ENCODE measurements around the gene STK39.

The STK39 gene

GRCh38 chr2:168037778-168038177 is 209.6 kb downstream of the STK39 start:
- no peak for DNase-seq

- no peak for DNase-seq
Measured at GRCh38 chr2:168035458-168035857, 211.9 kb downstream of the STK39 start.

GRCh38 chr2:168034616-168035015 is 212.8 kb downstream of the STK39 start:
- DNase-seq: no peak

GRCh38 chr2:168033966-168034365 is 213.4 kb downstream of the STK39 start:
- no peak for DNase-seq

- DNase-seq: no peak
Measured at GRCh38 chr2:168032091-168032490, 215.3 kb downstream of the STK39 start.

- DNase-seq: no peak
Measured at GRCh38 chr2:168030862-168031624, 216.4 kb downstream of the STK39 start.

GRCh38 chr2:168029071-168029470 is 218.3 kb downstream of the STK39 start:
- no peak for DNase-seq

GRCh38 chr2:168028362-168028761 is 219.0 kb downstream of the STK39 start:
- no peak for DNase-seq

GRCh38 chr2:168025487-168026202 is 221.8 kb downstream of the STK39 start:
- no peak for DNase-seq

- no peak for DNase-seq
Measured at GRCh38 chr2:168024459-168024858, 222.9 kb downstream of the STK39 start.

- DNase-seq: no peak
Measured at GRCh38 chr2:168021800-168022587, 225.4 kb downstream of the STK39 start.

- DNase-seq: no peak
Measured at GRCh38 chr2:168015274-168015953, 232.0 kb downstream of the STK39 start.

GRCh38 chr2:168009900-168010299 is 237.5 kb downstream of the STK39 start:
- no peak for DNase-seq

GRCh38 chr2:168008646-168009195 is 238.7 kb downstream of the STK39 start:
- no peak for DNase-seq

- DNase-seq: no peak
Measured at GRCh38 chr2:168006498-168006897, 240.9 kb downstream of the STK39 start.

GRCh38 chr2:168005586-168005985 is 241.8 kb downstream of the STK39 start:
- DNase-seq: no peak

- DNase-seq: no peak
Measured at GRCh38 chr2:168003876-168004275, 243.5 kb downstream of the STK39 start.

GRCh38 chr2:168002021-168002553 is 245.3 kb downstream of the STK39 start:
- no peak for DNase-seq

GRCh38 chr2:167992278-167992677 is 255.1 kb downstream of the STK39 start:
- DNase-seq: no peak

- DNase-seq: no peak
Measured at GRCh38 chr2:167990062-167990461, 257.3 kb downstream of the STK39 start.

GRCh38 chr2:167988296-167988695 is 259.1 kb downstream of the STK39 start:
- DNase-seq: no peak

- DNase-seq: no peak
Measured at GRCh38 chr2:167987558-167987957, 259.8 kb downstream of the STK39 start.
